Neural crest cell (in vitro differentiated cells): ENCODE results near the gene CARD10. TPM values are rescaled to one million over a fixed set of nuclear protein-coding genes. Genes with fewer than 3 reads are reported as not detected.

Experiments used
- DNase-seq: peaks from one replicate; pipeline ENCODE4 v3.0.0; 2021; ENCODE audit warnings: low read depth, mixed read lengths, low spot score
- H3K27ac Mint-ChIP-seq: one replicate; pipeline ENCODE4 v1.8.0; 2021; ENCODE audit warnings: mild to moderate bottlenecking, mixed read lengths; ENCODE audit not compliant: unreplicated experiment
- H3K27me3 Mint-ChIP-seq: 2 replicates; pipeline ENCODE4 v1.8.0; 2021; ENCODE audit warnings: low read depth, mild to moderate bottlenecking, mixed read lengths
- H3K36me3 Mint-ChIP-seq: 2 replicates; pipeline ENCODE4 v1.8.0; 2021; ENCODE audit warnings: low read depth, mild to moderate bottlenecking, mixed read lengths
- H3K4me1 Mint-ChIP-seq: 2 replicates; pipeline ENCODE4 v1.8.0; 2021; ENCODE audit warnings: mixed read lengths
- H3K4me3 Mint-ChIP-seq: one replicate; pipeline ENCODE4 v1.8.0; 2021; ENCODE audit warnings: mild to moderate bottlenecking, mixed read lengths
- H3K9me3 Mint-ChIP-seq: 2 replicates; pipeline ENCODE4 v1.8.0; 2021; ENCODE audit warnings: mixed read lengths
- total RNA-seq: library from RNA; stranded (reverse); gene quantifications from 2 replicates; pipeline ENCODE4 v1.2.1, GENCODE V29; 2021
- TF ChIP-seq, protein P1 (sequence below): fragments of 200-600 bp; sonication (generic); conservative IDR thresholded peaks from 2 replicates; pipeline ENCODE4 v1.5.0; 2021; ENCODE audit warnings: antibody characterized with exemption, mild to moderate bottlenecking

CARD10 gene
- total RNA-seq, 1 donor from 2014 or later = 7.3 TPM

DNA sequence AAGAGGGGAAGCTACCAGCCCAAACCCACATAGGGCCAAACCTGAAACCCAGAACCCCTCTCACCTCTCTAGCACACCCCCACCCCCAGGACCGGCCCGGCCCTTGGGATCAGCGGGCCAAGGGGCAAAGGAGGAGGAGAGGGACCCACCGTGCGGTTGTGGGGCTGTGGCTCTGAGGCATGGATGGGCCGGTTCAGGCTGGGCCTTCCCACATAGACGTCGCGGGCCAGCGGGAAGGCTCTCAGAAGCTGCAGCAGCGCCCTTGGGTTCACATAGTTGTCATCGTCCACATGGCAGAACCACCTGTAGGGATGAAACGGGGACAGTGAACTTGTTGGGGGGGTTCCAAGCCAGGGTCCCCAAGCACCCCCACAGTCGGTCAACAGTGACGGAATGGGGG, 40.0 kb downstream of the CARD10 start:
- no peaks in the 10 kb centered on the region for H3K36me3 Mint-ChIP-seq
- no peaks in the 10 kb centered on the region for H3K9me3 Mint-ChIP-seq
- TF ChIP-seq, protein P1, sequence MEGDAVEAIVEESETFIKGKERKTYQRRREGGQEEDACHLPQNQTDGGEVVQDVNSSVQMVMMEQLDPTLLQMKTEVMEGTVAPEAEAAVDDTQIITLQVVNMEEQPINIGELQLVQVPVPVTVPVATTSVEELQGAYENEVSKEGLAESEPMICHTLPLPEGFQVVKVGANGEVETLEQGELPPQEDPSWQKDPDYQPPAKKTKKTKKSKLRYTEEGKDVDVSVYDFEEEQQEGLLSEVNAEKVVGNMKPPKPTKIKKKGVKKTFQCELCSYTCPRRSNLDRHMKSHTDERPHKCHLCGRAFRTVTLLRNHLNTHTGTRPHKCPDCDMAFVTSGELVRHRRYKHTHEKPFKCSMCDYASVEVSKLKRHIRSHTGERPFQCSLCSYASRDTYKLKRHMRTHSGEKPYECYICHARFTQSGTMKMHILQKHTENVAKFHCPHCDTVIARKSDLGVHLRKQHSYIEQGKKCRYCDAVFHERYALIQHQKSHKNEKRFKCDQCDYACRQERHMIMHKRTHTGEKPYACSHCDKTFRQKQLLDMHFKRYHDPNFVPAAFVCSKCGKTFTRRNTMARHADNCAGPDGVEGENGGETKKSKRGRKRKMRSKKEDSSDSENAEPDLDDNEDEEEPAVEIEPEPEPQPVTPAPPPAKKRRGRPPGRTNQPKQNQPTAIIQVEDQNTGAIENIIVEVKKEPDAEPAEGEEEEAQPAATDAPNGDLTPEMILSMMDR = no peak
- H3K27me3 Mint-ChIP-seq = peaks cover 19% of the 10 kb centered on the region
- H3K4me3 Mint-ChIP-seq = no peak overlapping the region
- H3K27ac Mint-ChIP-seq = no peak overlapping the region
- no peak for DNase-seq
- peaks cover 11% of the 10 kb centered on the region for H3K4me1 Mint-ChIP-seq

DNA sequence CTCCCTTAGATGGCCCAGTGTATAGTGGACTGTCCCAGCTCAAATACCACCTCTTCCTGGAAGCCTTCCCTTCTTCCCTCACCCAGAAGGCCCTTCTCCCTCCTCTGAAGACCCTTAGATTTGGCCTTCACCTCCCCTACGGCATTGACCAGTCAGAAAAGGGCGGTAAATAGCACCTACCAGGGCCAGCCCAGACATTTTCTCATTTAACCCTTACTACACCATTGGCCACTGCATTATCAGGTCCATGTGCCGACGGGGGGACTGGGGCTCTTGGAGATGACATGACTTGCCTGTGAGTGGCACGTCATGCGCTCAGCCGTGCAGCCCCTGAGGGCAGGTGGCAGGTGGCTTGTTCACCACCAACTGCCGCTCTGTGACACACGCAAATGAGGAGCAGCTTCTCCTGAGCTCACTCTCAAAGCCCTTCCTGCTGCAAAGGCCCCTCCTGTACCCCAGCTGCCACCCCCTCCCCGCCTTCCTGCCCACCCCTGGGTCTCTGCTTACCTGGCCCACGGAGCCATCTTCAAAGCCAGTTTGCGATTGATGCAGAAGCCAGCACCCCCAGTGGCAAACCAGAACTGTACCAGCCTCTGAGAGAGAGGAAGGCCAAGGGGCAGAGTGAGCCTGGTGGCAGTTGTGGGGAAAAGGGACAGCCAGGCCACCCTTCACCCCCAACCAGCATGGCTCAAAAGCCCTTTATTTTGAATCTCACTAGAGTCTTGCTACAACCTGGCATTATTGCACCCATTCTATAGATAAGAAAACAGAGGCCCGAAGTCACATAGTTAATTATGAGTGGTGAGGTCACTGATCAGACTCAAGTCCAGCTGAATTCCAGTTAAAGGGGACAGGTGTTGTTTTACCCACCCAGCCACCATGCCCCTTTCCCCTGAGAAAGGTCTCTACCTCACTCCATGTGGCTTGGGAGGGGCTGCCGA, 42.6 kb downstream of the CARD10 start:
- no peaks in the 10 kb centered on the region for H3K36me3 Mint-ChIP-seq
- no peak for DNase-seq
- TF ChIP-seq, protein P1 = no peak
- H3K27ac Mint-ChIP-seq = no peak overlapping the region
- H3K27me3 Mint-ChIP-seq = peaks cover 11% of the 10 kb centered on the region
- H3K4me1 Mint-ChIP-seq = no peaks in the 10 kb centered on the region
- H3K9me3 Mint-ChIP-seq = no peaks in the 10 kb centered on the region
- H3K4me3 Mint-ChIP-seq = no peak overlapping the region

DNA sequence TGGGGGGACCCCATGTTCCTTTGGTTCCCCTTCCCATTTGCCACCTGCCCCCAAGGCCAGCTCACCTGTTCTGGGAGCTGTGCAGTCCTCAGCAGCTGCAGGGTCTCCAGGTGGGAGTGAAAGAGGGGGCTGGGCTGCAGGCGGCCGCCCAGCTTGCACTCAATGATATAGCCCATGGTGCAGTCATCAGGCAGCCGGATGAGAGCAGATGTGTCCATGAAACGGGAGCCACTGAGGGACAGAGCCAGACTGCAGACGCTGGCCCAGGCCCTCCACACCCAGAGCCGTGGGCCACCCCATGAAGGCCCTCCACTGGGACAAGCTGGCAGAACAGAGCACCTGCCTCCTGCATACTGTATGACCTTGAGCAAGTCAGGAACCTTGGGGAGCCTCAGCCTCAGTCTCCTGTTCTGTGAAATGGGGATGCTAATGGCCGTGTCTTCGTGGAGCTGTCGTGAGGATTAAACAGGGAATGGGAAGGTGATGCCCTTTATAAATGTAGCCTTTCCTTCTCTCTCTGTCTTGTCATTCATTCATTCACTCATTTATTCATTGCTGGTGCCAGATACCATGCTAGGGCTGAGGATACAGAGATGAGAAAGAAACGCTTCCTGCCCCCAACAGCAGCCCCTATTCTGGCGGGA, 44.6 kb downstream of the CARD10 start:
- DNase-seq = no peak
- Mint-ChIP-seq H3K27ac (no peak overlapping the region), H3K4me3 (no peak overlapping the region), H3K36me3 (no peaks in the 10 kb centered on the region), H3K4me1 (no peaks in the 10 kb centered on the region), H3K9me3 (no peaks in the 10 kb centered on the region), H3K27me3 (peaks cover 18% of the 10 kb centered on the region)
- TF ChIP-seq, protein P1 = no peak

DNA sequence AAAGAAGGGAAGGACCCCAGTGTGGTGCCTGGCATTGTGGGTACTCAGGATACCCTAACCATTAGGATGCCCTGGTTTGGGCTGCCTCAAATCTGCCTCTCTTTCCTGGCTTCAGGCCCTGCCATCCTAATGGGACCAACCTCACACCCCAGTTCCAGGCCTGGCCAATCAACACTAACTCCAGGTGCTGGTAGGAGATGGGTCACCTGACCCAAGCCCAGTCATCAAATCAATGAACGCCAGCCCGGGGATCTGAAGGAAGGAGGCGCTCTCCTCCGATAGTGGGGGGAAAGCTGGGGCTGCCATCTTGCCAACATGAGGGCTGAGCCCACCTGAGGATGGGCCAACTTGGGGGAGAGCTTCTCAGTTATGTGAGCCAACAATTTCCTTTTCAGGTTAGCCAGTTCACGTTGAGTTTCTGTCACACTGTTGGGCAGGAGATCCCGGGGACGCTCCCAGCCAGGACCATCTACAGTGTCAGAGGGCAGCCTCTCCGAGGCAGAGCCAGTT, 45.7 kb downstream of the CARD10 start:
- Mint-ChIP-seq H3K27me3 (peaks cover 25% of the 10 kb centered on the region), H3K4me3 (no peak overlapping the region), H3K27ac (no peak overlapping the region), H3K36me3 (no peaks in the 10 kb centered on the region), H3K9me3 (no peaks in the 10 kb centered on the region), H3K4me1 (no peaks in the 10 kb centered on the region)
- DNase-seq = no peak
- TF ChIP-seq, protein P1 = no peak

DNA sequence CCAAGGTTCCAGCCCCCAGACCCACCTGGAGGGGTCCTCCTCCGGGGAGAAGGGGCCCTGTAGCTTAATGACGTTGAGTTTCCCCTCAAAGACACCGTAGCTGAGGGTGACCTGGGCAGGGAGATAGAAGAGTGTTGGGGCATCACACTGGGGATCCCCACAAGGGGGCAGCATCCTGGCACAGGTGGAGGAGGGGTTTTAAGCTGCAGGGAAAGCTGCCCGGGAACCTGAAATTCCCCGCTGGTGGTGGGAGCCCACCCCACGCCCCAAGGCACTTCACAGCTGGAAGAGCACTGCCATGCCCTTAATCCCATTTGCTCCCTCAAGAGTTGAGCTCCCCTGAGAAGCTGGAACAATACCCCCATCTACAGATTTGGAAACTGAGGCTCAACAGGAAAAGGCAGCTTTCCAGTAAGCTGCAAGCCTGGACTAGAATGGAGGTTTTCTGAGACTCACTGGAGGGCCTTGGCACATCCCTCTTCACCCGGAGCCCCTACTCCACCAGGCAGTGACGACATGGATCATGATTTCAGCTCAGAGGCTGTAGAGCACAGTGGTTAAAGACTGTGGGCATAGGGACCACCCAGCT, 46.7 kb downstream of the CARD10 start:
- Mint-ChIP-seq H3K4me3 (no peak overlapping the region), H3K27me3 (peaks cover 30% of the 10 kb centered on the region), H3K9me3 (no peaks in the 10 kb centered on the region), H3K27ac (no peak overlapping the region), H3K36me3 (no peaks in the 10 kb centered on the region), H3K4me1 (no peaks in the 10 kb centered on the region)
- TF ChIP-seq, protein P1 = peak; percentile 60
- peak; percentile 35 for DNase-seq
